ENCODE data around the gene LRPAP1. TPM values are rescaled to one million over a fixed set of nuclear protein-coding genes. Genes with fewer than 3 reads are reported as not detected.

LRPAP1 gene
- polyA plus RNA-seq, 1 of the 3 experiments (the other 2 are of a cell fraction) = 209 TPM

GRCh38 chr4:3464911-3465697, 67.1 kb downstream of the LRPAP1 start:
- H3K9me2 ChIP-seq = no peaks in the 10 kb centered on the region
- no peaks in the 10 kb centered on the region for H3K79me2 ChIP-seq (ENCODE audit: insufficient read depth)
- no peak overlapping the region for H3K27ac ChIP-seq (ENCODE audit: low read depth in 2 of 2, low read length in 1 of 2)
- no peaks in the 10 kb centered on the region for H3K9me3 ChIP-seq
- H2AFZ ChIP-seq (ENCODE audit: low read depth) = no peak overlapping the region
- no peak overlapping the region for H3K4me3 ChIP-seq (ENCODE audit: low read depth in 2 of 2, low read length in 1 of 2)
- H3K27me3 ChIP-seq (ENCODE audit: insufficient read depth) = no peaks in the 10 kb centered on the region; the same call in 1 of the 2 replicates
- H3K4me2 ChIP-seq = no peak overlapping the region
- no peak for DNase-seq
- H3F3A ChIP-seq (replicated peaks; ENCODE audit: insufficient read depth) = peaks cover 7% of the 10 kb centered on the region
- no peaks in the 10 kb centered on the region; a peak in 1 of 4 replicates for H3K4me1 ChIP-seq (ENCODE audit: control insufficient read depth in 1 of 2, insufficient read depth in 2 of 2, low read depth in 1 of 2, low read length in 1 of 2)
- H3K9ac ChIP-seq = no peak overlapping the region
- 71% methylated on average over 11 of the region's 21 CpGs for WGBS (ENCODE audit: low lambda C conversion rate)
- H4K20me1 ChIP-seq (ENCODE audit: insufficient read depth) = no peaks in the 10 kb centered on the region
- TF ChIP-seq EP300 (IDR thresholded peaks at IDR 0.05; ENCODE audit: borderline replicate concordance in 1 of 2, low read depth in 1 of 2, low read length in 1 of 2) = no peak
- TF ChIP-seq, protein P1, sequence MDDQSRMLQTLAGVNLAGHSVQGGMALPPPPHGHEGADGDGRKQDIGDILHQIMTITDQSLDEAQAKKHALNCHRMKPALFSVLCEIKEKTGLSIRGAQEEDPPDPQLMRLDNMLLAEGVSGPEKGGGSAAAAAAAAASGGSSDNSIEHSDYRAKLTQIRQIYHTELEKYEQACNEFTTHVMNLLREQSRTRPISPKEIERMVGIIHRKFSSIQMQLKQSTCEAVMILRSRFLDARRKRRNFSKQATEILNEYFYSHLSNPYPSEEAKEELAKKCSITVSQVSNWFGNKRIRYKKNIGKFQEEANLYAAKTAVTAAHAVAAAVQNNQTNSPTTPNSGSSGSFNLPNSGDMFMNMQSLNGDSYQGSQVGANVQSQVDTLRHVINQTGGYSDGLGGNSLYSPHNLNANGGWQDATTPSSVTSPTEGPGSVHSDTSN (IDR thresholded peaks at IDR 0.05) = no peak
- TF ChIP-seq TAF1 (IDR thresholded peaks at IDR 0.05; ENCODE audit: borderline replicate concordance, low read depth, low read length) = no peak
- no peak for TF ChIP-seq JUND (IDR thresholded peaks at IDR 0.05)
- TF ChIP-seq MEF2A (IDR thresholded peaks at IDR 0.05; ENCODE audit: borderline replicate concordance, low read depth) = no peak
- no peak for TF ChIP-seq SMC3 (IDR thresholded peaks at IDR 0.05; ENCODE audit: low read depth, low read length)
- TF ChIP-seq SIN3A (IDR thresholded peaks at IDR 0.05; ENCODE audit: borderline replicate concordance, low read depth, low read length) = no peak
- TF ChIP-seq GABPA (IDR thresholded peaks at IDR 0.05; ENCODE audit: low read depth) = no peak
- TF ChIP-seq, protein P2, sequence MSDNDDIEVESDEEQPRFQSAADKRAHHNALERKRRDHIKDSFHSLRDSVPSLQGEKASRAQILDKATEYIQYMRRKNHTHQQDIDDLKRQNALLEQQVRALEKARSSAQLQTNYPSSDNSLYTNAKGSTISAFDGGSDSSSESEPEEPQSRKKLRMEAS (IDR thresholded peaks at IDR 0.05; ENCODE audit: low read depth) = no peak
- no peak for TF ChIP-seq USF1 (IDR thresholded peaks at IDR 0.05; ENCODE audit: borderline replicate concordance, low read depth)
- no peak for TF ChIP-seq REST (IDR thresholded peaks at IDR 0.05; ENCODE audit: low read depth, low read length)
- POLR2A ChIA-PET = no interaction called here
- CTCF ChIA-PET = interaction anchor here (1.0 to 2.0 kb wide), 3 partner anchors 15 to 119 kb away, joined by 3 to 9 read pairs (median 9); no protein-coding TSS in a partner anchor
- H3K36me3 ChIP-seq (replicated peaks in 1 of 2; ENCODE audit: control insufficient read depth in 1 of 2, insufficient read depth in 2 of 2, low read length in 1 of 2) = no peaks in the 10 kb centered on the region

Measured in SK-N-SH (cell line).